Peyer's patch (tissue), 4 donors: ENCODE results near the gene PYROXD2.

Experiments used
- CTCF ChIP-seq, 6 experiments: fragments of 450-650 bp in 4 of 6; fragments of 200-600 bp in 2 of 6; sonication (generic) in 1 of 6; IDR thresholded peaks; one replicate each; pipeline ENCODE4 v1.5.1; 2017 to 2019; ENCODE audit warnings: antibody characterized with exemption in 6 of 6, mild to moderate bottlenecking in 3 of 6, moderate library complexity in 1 of 6
- POLR2A ChIP-seq, 2 donors: fragments of 450-650 bp; IDR thresholded peaks; one replicate each; pipeline ENCODE4 v1.5.1; 2017; ENCODE audit warnings: antibody characterized with exemption in 2 of 2, mild to moderate bottlenecking in 2 of 2, moderate library complexity in 2 of 2

DNA sequence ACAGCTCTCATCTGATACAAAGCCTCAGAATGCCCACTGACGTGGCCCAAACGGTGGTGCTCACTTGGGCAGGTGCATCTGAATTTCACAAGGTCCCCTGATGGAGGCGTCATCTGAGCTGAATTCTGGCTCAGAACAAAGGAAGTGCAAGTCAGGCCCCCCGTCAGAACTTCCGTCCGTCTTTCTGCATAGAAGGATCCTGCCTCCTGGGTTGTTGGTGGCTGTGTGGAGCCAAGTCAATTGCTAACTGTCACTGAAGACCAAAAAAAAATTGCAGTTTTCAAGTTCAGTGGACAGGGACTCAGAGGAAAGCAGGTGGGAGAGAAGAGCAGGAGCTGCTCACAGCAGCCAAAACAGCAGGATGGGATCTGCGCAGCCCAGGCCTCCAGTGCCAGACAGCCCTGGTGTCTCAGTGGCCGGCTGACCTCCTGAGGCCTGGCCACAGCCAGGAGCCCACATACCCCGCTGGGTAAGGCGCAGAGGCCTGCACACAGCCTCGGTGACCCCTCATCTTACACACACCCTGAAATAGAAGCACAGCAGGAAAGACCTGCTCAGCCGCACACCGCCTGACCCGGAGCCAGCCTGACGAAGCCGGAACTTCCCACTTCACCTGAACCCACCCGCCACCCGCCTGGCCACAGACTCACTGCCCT lies 49.4 kb downstream of the PYROXD2 start:
- TF ChIP-seq POLR2A (IDR thresholded peaks at IDR 0.05) (no peak), CTCF (IDR thresholded peaks at IDR 0.05) (no peak)
